Endodermal cell (in vitro differentiated cells): ENCODE results near the gene GARNL3. TPM values are rescaled to one million over a fixed set of nuclear protein-coding genes. Genes with fewer than 3 reads are reported as not detected.
A peak's percentile ranks its signal among the peaks of the same experiment; 100 is the strongest.

ENCODE experiments used
- DNase-seq: peaks from one replicate; pipeline ENCODE4 v3.0.0-alpha.2; 2017
- H3K27ac ChIP-seq: 2 replicates; pipeline ENCODE4 v1.5.1; 2013; ENCODE audit warnings: mild to moderate bottlenecking, low read depth, low read length, moderate library complexity
- H3K27me3 ChIP-seq: 2 replicates; pipeline ENCODE4 v1.6.1; 2013; ENCODE audit warnings: mild to moderate bottlenecking, low read length, moderate library complexity; ENCODE audit not compliant: insufficient read depth, control insufficient read depth, poor library complexity, severe bottlenecking
- H3K36me3 ChIP-seq: 2 replicates; pipeline ENCODE4 v1.7.0; 2013; ENCODE audit warnings: mild to moderate bottlenecking, low read length, moderate library complexity; ENCODE audit not compliant: control insufficient read depth, insufficient read depth
- H3K4me1 ChIP-seq: one replicate; pipeline ENCODE4 v1.7.0; 2013; ENCODE audit warnings: low read length; ENCODE audit not compliant: control insufficient read depth, insufficient read depth
- H3K4me3 ChIP-seq: 2 replicates; pipeline ENCODE4 v1.5.1; 2013; ENCODE audit warnings: mild to moderate bottlenecking, low read length, moderate library complexity
- H3K9ac ChIP-seq: 2 replicates; pipeline ENCODE4 v1.6.1; 2013; ENCODE audit warnings: mild to moderate bottlenecking, low read length, moderate library complexity; ENCODE audit not compliant: poor library complexity, severe bottlenecking; ENCODE audit errors: extremely low read depth
- H3K9me3 ChIP-seq: 2 replicates; pipeline ENCODE4 v1.6.1; 2013; ENCODE audit warnings: mild to moderate bottlenecking, low read length, moderate library complexity; ENCODE audit not compliant: control insufficient read depth
- H3K27ac Mint-ChIP-seq: 2 replicates; pipeline ENCODE4 v1.8.0; 2020; ENCODE audit warnings: mixed read lengths
- H3K27me3 Mint-ChIP-seq: 2 replicates; pipeline ENCODE4 v1.8.0; 2021; ENCODE audit warnings: mild to moderate bottlenecking, mixed read lengths; ENCODE audit not compliant: insufficient read depth
- H3K36me3 Mint-ChIP-seq: 2 replicates; pipeline ENCODE4 v1.8.0; 2020; ENCODE audit warnings: low read depth, mixed read lengths
- H3K4me1 Mint-ChIP-seq: 2 replicates; pipeline ENCODE4 v1.8.0; 2020; ENCODE audit warnings: mixed read lengths
- H3K4me3 Mint-ChIP-seq: 2 replicates; pipeline ENCODE4 v1.8.0; 2020; ENCODE audit warnings: mild to moderate bottlenecking, moderate library complexity, mixed read lengths
- H3K9me3 Mint-ChIP-seq: 2 replicates; pipeline ENCODE4 v1.8.0; 2020; ENCODE audit warnings: mild to moderate bottlenecking, mixed read lengths
- WGBS, 2 experiments: methylation state at CpG; one replicate each; pipeline versions ENCODE4 v1.1.5 to v1.1.7; 2013; ENCODE audit warnings: missing lambda C conversion rate in 2 of 2, mixed read lengths in 1 of 2; ENCODE audit not compliant: insufficient coverage in 1 of 2, insufficient read length in 1 of 2; 5-methylcytosine and 5-hydroxymethylcytosine counted together
- total RNA-seq, 2 donors: library from RNA; stranded (reverse); fragmentation: NEBNext Ultra II Directional in 1 of 2; extraction: Animal tissue kit (Norgen Biotek cat#: 25700) in 1 of 2; gene quantifications; 2 replicates in 1 of 2; 3 replicates in 1 of 2; pipeline ENCODE4 v1.2.1, GENCODE V29; 2021
- TF ChIP-seq, protein P1 (sequence below): fragments of 200-600 bp; sonication (generic); conservative IDR thresholded peaks from 2 replicates; pipeline ENCODE4 v1.5.0; 2021; ENCODE audit warnings: antibody characterized with exemption, mild to moderate bottlenecking

The GARNL3 gene
- total RNA-seq, 2 donors from 2014 or later = 7.2 to 12.8 TPM

DNA sequence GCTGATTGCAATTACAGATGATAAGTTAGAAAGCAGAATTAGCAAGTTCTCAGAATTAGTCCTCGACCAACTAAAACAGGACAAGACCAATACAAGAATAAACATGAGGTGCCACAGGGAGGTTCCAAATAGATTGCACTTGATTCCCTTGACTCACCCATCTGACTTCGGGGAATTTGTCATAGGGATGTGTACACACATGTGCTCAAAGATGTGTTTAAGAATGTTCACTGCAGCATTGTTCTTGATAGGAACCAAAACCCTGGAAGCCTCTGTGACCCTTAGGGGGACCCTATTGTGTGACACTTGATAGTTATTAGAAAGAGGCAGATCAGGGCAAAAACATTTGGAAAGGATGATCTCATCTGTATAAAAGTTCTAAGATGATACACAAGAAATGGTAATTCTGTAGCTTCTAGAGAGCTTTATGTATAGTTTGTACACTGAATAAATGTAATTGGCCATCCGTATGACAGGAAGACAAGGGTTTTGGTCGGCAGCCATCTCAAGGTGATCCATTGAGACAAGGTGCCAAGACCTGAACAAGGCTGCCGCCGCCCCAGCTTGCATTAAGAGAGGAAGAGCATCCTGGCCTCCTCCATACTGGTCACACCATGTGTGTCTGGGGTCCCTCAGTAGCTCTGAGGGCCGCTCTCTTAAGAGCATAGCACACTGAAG is 48.2 kb upstream of the GARNL3 start:
- Histone ChIP-seq H3K4me3 (no peak overlapping the region), H3K27ac (no peak overlapping the region), H3K36me3 (no peaks in the 10 kb centered on the region), H3K9ac (no peak overlapping the region), H3K4me1 (no peaks in the 10 kb centered on the region), H3K9me3 (no peaks in the 10 kb centered on the region), H3K27me3 (peaks cover 7% of the 10 kb centered on the region)
- Mint-ChIP-seq H3K4me1 (peaks cover 7% of the 10 kb centered on the region), H3K27ac (no peak overlapping the region), H3K36me3 (no peaks in the 10 kb centered on the region), H3K9me3 (no peaks in the 10 kb centered on the region), H3K4me3 (no peak overlapping the region), H3K27me3 (no peaks in the 10 kb centered on the region)
- WGBS, 2 experiments = 93 to 96% methylated on average over 5 to 7 of the region's 7 CpGs
- TF ChIP-seq, protein P1, sequence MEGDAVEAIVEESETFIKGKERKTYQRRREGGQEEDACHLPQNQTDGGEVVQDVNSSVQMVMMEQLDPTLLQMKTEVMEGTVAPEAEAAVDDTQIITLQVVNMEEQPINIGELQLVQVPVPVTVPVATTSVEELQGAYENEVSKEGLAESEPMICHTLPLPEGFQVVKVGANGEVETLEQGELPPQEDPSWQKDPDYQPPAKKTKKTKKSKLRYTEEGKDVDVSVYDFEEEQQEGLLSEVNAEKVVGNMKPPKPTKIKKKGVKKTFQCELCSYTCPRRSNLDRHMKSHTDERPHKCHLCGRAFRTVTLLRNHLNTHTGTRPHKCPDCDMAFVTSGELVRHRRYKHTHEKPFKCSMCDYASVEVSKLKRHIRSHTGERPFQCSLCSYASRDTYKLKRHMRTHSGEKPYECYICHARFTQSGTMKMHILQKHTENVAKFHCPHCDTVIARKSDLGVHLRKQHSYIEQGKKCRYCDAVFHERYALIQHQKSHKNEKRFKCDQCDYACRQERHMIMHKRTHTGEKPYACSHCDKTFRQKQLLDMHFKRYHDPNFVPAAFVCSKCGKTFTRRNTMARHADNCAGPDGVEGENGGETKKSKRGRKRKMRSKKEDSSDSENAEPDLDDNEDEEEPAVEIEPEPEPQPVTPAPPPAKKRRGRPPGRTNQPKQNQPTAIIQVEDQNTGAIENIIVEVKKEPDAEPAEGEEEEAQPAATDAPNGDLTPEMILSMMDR = no peak
- no peak for DNase-seq

DNA sequence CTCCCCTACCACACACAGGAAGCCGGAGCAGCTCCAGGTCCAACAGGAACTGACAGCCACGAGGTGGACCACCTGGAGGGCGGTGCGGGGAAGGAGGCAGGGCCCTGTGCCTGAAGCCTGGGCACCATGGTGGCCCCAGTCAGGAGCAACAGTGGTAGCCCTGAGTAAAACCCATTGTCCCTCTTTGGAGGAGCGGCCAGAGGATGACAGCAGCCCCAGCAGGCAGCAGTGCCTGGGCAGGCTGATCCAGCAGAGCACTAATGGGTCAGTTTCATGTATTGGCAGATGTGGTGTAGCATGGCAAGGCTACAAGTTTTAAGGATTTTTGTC is 47.7 kb upstream of the GARNL3 start:
- Mint-ChIP-seq H3K36me3 (no peaks in the 10 kb centered on the region), H3K4me3 (no peak overlapping the region), H3K27me3 (peaks cover under 1% of the 10 kb centered on the region), H3K27ac (no peak overlapping the region), H3K9me3 (no peaks in the 10 kb centered on the region), H3K4me1 (peaks cover 5% of the 10 kb centered on the region)
- WGBS, 2 experiments = 81 to 82% methylated on average over 4 to 5 of the region's 5 CpGs
- Histone ChIP-seq H3K9me3 (no peaks in the 10 kb centered on the region), H3K9ac (no peak overlapping the region), H3K4me3 (no peak overlapping the region), H3K36me3 (no peaks in the 10 kb centered on the region), H3K27me3 (peaks cover 12% of the 10 kb centered on the region), H3K27ac (no peak overlapping the region), H3K4me1 (no peaks in the 10 kb centered on the region)
- peak; percentile 39 for DNase-seq
- TF ChIP-seq, protein P1 = no peak

DNA sequence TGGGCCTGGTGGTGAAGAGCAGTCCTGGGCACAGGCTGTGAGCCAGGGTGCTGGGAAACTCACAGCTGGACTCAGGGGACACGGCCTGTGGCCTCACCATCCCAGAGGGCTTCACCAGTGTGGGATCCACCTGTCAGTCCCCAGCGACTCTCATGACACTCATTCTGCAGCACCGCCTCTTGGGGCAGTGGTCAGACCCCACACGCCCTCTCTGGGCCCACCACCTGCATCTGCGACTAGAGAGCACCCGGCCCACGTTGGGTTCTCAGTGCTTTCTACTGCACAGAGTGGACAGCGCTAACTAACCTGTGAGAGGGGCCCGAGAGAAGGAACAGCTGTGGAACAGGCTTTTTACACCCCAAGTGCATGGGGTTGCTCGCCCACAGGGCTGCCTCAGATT is 45.8 kb upstream of the GARNL3 start:
- H3K27ac Mint-ChIP-seq = no peak overlapping the region
- no peak overlapping the region for H3K4me3 Mint-ChIP-seq
- H3K4me1 Mint-ChIP-seq = peaks cover 5% of the 10 kb centered on the region
- TF ChIP-seq, protein P1 = peak; percentile 10
- Histone ChIP-seq H3K27ac (no peak overlapping the region), H3K9ac (no peak overlapping the region), H3K36me3 (no peaks in the 10 kb centered on the region), H3K4me3 (no peak overlapping the region), H3K9me3 (no peaks in the 10 kb centered on the region), H3K4me1 (no peaks in the 10 kb centered on the region), H3K27me3 (peaks cover 32% of the 10 kb centered on the region)
- no peaks in the 10 kb centered on the region for H3K9me3 Mint-ChIP-seq
- H3K27me3 Mint-ChIP-seq = peaks cover 18% of the 10 kb centered on the region
- 85 to 87% methylated on average over 8 to 10 of the region's 10 CpGs for WGBS, 2 experiments
- peak; percentile 55 for DNase-seq
- H3K36me3 Mint-ChIP-seq = no peaks in the 10 kb centered on the region
